CD1c-positive myeloid dendritic cell (primary cell): ENCODE data around the gene NFIB.

Source experiments
- DNase-seq: peaks from one replicate; pipeline ENCODE4 v3.0.0-alpha.2; 2016; ENCODE audit errors: extremely low spot score

The NFIB gene

DNA sequence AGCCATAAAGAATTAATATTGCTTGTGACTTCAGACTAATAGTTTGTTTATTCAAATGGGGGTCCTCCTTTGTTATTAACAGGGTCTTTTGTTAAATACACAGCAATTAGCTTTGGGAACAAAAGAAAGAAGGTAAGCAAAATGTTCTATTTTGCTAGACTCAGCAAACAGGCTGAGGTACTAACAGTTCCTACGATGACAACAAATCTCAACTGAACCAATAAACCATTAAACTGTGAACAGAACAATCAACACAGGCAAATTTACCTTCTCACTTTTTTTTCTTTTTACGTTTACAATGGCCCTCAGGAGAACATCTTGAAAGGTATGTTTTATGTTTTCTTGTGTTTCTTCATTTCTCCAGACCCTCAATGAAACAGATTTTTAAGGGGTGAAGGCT, 207.2 kb downstream of the NFIB start:
- DNase-seq, result no peak

DNA sequence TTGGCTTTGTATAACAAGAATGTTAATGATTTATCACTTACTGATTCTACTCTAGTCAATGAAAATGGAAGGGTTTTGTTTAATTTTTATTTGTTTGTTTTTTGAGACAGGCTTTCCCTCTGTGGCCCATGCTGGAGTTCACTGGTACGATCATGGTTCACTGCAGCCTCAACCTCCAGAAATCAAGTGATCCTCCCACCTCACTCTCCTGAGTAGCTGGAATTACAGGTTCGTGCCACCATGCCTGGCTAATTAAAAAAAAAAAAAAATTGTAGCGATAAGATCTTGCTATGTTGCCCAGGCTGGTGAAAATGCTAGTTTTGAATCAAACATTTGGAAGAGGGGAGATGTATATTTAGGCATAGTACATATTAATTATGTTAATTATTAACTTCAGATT, 209.4 kb downstream of the NFIB start:
- DNase-seq, result no peak

DNA sequence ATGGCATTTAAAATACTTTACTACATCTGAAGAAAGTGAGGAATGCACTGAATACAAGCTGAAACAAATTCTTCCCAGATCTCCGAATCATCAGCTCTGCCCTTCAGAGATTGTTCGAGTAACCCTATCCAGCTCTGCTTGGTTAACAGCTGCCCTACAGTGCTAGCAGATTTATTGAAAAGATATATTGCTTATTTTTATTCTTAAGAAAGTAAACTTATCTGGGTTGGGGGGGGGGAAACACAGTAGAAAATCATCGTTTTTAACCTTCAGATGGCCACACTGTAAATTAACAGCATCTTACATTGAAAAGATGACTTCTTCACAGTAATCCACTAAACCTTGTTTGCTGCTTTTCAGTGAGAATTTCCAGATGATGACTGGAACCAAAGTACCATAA, 210.8 kb downstream of the NFIB start:
- no peak for DNase-seq

DNA sequence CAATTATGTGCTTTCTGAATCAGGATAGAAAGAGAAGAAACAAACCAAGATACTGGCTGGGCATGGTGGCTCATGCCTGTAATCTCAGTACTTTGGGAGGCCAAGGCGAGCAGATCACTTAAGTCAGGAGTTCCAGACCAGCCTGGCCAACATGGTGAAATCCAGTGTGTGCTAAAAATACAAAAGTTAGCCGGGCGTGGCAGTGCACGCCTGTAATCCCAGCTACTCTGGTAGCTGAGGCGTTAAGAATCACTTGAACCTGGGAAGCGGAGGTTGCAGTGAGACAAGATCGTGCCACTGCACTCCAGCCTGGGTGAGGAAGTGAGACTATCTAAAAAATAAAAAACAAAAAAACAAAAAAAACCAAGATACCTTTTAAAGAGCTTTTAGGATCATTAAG, 214.2 kb downstream of the NFIB start:
- DNase-seq, result no peak

DNA sequence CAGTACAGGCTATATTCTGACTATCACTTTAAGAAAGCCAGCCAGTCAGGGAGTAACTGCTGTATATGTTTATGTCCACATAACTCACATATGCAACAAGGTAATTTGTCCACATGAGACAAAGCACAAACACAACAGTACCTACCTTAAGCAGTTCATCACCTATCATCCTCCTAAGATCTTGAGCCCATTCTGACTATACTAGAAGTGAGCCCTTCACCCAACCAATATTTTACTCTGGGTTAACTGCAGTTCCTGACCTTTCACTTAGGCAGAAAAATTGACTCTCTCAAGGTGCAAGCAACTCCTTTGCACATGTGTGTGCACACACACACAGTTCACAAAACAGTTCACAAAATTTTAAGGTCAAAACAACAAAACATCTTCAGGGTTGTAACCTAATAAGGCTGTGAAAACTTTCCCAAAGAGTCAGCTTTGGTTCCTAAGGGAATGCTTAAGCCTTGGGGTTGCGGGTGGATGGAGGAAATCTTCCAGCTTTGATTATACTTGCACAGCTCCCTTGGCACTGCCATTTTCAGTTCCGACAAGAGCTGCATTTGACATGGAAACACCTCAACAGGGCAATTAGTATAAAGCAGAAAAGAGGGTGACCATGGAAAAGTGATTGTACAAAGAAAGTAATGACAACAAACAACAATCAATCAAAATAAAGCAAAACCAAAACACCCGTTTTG, 215.3 kb downstream of the NFIB start:
- no peak for DNase-seq

DNA sequence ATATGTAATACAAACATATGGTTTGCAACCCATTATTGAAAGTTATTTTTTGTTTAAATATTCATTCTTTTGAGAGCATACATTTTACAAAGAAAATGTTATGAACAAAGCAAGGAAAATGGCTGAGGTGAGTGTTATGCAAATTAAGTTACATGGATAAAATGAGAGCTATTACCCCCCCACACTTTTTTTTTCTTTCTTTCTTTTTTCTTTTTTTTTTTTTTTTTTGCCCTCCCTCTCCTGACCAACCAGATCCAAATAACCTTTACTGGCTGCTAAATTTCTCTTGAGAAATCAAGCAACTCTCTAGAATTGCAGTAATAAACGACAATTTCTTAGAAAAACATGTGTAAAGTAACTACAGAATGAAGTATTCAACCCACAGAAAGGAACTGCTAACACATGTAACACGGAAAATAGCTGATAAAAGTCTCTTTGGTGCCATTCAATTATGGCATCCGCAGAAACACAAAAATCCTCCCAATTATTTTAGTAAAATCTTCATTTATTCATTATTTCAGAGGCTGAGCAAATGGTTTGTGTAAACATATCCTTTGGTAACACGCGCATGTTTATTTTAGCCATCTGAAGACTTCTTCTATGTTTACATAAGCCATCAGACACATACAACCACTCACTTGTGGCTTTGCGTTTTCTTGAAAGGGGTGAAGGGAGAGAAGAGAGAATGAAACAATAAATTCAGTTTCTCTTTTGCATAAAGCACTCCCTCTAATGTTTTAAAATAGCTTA, 216.1 kb downstream of the NFIB start:
- DNase-seq, result no peak

DNA sequence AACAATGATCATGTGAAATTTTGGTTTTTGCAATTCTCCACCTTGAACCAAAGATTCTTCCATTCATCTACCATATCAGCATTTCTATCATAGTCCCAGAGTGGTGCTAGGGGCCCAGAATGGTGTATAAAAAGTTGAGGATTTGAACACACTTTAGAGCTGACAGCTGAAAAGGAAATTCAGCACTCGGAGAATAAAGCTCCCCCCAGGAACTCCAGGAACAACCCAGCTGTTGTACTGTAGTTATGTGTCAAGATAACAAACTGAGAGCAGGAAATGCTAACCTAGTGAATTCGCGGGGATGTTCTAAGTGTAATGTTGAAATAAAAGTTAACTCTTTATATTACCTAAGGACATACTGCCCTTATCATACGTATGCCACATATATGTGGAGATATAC, 216.7 kb downstream of the NFIB start:
- DNase-seq, result no peak

DNA sequence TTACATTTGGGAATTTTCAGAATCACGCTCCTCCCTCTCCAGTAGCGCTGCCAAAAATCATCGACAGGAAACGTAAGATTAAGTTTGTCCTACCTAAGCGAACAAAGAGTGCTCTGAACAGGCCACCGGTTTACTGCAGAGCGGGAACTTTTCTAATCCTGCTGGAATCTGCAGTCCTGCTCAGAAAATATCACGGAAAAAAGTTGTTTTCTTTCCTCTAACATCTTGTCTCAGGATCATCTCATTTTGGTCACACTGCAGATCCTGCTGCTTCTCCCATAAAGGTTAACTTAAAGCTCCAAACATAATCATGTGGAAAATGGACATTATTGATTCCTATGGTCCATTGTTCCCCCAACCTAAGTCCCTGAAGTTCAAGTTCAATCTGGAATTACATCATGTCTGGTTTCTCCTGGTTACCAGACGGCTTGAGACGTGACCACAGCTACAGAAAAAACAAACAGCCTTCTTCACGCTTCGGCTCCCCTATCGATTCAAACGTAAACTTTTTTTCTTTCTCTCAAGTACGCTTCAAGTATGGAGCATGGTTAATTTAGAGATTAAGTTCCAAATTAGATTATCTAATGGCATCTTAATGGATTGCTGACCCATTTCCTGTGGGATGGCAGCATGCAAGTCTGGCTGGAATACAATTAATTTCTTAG, 217.6 kb downstream of the NFIB start:
- DNase-seq, result no peak

DNA sequence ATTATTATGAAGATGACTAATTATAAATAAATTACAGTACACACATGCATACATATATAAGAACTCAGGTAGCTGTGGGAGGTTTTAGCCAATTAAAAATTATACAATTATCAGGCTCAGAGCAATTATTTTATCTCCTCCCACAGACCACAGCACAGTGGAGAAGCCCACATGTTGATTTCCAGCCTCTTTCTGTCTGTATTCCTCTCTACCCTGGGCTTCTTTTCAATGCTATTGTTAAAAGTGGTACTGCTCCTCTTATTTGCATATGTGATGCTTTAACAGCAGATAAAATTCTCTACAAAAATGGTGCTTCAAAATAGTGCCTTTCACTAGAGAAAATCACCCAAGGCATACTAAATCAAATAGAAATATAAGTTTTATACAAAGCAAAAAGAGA, 218.7 kb downstream of the NFIB start:
- DNase-seq, result no peak

DNA sequence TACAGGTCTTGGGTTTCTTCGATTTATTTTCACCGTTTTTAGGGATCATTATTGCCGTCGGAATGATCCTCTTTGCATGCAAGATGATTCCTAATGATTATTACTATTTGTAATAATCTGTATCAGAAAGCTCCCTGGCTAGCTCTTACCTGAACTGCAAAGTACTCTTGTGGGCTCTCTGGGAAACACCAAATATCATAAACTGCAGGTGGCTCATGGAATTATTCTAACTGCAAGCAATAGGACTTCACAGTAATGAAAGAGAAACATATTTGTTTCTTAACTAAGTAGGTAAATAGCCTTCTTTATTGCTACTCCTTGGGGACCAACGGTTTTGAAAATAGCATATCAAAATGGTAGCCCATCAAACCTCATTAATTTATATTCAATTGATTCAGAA, 219.4 kb downstream of the NFIB start:
- DNase-seq, result no peak

DNA sequence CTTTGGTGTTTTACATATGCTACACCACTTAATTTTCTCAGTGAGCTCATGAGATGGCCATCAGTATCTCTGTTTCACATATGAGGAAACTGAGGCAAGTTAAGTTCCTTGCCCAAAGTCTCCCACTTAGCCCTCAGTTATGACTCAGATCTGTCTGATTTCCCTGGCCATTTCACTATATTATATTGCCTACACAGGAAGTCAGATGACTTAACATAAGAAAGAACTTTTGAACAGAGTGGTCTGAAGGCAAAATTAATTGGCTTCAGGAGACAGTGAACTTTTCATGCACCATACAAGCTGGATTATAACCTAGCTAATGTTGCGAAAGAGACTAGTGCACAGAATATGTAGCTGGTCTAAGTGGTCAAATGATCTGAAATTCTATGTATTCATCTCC, 221.6 kb downstream of the NFIB start:
- DNase-seq, result no peak

DNA sequence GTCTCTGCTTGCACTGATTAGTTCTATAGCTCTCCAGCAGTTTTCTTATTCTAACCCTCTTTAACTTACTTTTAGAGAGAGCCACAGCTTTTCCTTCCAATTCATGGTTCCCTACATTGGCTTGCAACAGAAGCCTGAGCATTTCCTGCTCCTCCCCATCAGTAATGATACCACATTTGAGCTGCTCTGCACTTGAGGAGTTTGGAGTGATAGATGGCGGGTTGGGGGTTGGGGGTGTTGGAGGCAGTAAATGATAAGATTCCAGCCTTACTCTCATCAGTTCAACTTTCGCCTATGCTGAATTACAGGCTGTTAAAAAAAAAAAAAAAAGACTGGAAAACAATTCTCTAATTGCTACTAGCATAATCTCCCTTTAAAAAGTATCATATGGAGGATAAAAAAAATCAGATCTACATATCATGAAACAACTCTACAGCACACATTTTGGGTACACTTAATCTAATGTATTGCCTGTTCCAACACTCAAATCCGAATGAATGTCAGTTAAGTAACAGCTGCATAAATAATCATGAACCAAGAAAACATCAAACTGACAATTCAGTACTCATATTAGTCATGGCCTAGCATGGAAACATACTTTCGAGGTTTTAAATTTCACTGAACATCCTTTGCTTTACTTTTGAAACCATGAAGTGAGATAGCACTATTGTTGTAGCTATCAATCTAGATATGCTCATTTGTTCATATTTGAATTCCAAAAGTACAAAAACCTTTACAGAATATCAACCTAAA, 224.7 kb downstream of the NFIB start:
- no peak for DNase-seq

DNA sequence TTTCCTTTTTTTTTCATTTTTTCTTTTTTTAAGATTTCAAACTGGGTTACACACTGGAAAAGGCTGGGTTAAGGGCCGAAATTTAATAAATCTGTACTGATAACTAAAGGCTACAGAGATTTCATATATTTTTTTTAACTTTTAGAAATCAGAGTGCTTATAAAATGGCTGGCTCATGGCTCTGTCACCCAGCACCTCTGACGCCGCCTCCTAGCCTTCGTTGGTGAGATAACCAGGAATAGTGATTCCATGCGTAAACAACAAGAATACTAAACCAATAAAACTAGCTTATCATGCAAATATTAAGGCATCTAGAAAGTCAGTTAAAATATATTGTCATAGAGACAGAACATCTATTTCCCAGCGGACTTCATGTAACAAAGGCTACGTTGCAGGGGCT, 226.4 kb downstream of the NFIB start:
- no peak for DNase-seq

DNA sequence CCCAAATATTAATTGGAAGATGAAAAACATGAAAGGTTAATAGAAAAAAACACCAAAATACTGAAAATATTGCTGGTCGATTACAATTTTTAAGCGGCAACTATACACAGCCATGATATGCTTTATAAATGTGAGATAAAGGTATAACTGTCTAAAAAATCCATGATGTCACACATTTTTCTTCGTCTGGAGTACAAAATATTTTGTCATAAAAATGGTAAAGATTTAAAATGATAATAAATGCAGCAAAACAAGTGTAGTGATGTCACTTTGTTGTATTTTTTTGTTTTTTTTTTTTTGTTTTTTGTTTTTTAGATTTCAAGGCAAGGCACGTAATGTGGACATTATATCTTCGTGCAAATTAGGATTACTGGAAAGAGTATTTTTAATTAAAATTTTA, 227.4 kb downstream of the NFIB start:
- no peak for DNase-seq

DNA sequence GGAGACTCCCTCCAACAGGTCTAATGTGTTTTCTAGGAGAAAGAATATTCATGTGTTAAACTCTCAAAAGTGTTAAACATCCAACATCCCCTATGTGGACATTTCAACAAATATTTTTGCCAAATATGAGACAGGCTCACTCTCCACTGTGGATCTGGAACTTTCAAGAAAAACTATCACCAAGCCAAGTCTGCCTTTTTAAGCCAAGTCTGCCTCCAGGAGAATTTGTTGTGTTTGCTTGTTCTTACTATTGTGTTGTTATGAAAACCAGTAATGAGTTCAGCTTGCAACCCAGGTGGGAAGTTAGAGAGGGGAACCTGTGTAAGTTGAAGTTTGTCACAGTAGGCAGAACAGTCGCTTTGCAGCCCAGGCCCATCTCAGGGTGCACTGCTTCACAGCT, 228.1 kb downstream of the NFIB start:
- DNase-seq, result no peak

DNA sequence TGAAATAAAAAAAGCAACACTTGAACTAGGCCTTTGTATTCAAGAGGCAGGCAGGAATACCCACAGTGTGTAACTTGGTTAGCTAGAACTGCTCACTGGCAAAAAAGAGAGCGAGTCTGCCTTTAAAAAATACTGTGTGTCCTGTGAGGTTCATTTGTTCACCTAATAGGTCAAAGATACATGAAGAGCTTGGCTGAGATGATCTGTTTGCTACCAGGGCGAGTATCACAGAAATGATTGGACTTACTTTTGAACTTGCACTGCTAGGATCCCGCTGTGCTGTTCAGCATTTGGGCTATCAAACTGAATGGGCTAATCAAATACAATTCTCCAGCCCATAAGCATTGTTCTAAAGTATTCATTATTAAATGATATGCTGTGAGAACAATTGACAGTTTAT, 229.1 kb downstream of the NFIB start:
- no peak for DNase-seq

DNA sequence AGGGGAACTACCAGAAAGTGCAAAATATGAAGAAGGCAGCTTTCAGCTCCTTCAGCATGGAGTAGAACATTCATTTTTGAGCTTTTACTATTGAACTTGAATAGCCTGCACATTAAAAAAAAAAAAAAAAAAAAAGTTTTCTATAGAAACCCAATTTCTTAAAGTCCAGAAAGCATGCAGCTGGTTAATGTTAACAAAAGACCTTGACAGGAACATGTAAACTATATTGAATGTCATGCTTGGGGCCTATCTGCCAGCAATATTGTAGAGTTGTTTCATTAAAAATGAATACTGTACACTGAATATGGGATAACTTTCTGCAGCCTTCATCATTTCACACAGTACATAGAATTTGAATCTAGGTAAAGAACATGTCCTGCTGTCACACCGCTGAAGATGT, 230.6 kb downstream of the NFIB start:
- DNase-seq, result no peak

DNA sequence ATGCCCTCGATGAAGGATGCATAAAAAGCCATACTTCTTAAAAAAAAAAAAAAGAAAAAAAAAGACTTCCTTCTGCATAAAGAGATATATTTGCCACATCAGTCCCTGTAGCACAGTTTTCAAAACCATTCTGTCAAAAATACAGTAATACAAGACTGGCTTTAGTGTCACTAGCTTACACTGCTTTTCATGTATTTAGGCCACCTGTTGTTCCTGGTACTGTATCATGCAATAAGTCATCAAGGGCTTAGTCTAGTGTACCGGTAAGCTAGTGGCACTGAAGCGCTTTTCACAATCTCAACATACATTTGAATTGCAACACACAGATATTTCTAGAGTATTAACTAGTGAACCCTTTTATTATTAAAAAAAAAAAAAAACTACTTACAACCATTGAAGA, 231.2 kb downstream of the NFIB start:
- no peak for DNase-seq

DNA sequence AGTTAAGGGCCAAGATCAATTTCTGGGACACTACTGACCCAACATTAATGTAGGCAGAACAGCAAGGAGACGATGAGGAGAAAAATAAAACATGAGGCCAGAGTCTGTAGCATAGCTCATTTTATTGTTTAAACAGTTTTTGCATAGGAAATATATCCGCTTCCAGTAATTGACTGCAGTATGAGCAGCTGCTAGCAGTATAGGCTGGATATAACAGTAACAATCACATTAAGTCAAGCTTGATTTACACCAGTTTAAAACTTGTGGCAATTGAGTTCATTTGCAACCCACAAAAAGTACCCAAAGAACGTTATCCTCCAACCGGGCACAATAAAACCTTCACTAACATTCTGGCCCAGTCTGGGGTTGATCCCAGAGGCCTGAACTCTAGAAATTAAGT, 232.2 kb downstream of the NFIB start:
- DNase-seq, result no peak

DNA sequence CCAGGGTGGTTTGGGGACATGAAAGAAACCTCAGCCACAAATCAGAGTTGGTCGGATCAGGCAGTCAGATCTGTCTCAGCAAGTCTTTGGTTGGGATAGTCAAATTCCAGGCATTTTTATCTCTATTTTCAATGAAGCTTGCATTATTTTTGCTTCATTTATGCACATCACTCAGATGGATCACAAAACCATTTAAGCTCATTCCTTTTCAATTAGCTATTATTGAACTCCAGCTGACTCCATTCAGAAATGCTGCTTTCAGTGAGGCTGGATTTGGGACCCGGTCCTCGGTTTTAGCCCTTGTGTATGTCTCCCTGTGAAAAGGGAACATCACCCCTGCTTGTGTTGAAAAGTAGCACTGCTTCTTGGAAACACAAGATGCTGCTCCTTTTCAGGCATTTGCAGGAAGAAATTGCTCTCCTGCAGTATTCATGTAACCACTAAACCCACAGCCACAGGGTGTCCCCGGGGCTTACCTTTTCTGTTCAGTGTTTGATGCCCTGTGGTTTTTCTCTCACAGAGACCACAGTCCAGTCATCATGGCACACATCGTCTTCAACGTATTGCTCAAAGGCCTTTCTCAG, 232.9 kb downstream of the NFIB start:
- DNase-seq, result no peak

DNA sequence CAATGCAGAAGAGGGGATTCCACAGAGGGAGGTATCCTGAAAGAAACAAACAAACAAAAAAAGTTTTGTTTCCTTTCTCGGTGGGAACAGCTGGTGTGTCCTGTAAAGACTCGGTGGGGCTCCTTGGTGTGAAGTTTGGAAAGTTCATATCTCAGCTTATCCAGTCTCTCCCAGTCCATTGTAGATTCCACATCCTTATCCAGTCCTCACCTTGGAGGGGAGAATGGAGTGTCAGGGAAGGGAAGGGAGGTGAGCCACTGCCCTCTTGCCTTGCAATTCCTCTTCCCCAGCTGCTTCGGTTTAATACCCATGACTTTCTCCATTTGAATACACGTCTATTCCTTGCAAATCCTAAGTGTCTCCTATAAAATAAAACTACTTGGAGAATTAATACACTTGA, 234.5 kb downstream of the NFIB start:
- no peak for DNase-seq

DNA sequence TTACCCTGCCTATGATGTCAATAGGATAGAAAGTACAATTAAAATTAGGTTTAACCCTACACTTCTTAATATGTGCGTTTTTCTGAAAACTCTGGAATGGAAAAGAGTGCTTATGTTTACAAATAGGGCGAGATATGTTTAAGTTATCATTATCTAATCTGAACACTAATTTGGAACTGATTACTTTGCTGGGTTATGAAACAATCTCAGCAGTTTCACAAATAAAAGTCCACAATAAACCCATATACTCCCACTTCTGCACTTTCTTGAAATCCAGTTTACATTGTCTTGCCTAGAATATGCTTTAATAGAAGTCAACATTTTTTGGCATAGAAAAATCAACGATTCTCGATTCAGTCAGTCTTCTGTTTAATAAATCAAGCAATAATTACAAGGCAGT, 236.3 kb downstream of the NFIB start:
- no peak for DNase-seq
